GM10847 (cell line): ENCODE measurements around the gene CBFA2T3.

ENCODE experiments used
- POLR2A ChIP-seq: IDR thresholded peaks from 2 replicates; pipeline ENCODE4 v1.6.1; 2011; ENCODE audit not compliant: insufficient read length; ENCODE audit errors: extremely low read depth

Gene CBFA2T3

GRCh38 chr16:88992351-88993165 lies 15.6 kb upstream of the CBFA2T3 start:
- no peak for TF ChIP-seq POLR2A

- TF ChIP-seq POLR2A, result no peak
These were observed 14.9 kb upstream of the CBFA2T3 start for GRCh38 chr16:88991813-88992350.

- TF ChIP-seq POLR2A, result no peak
These were observed 13.0 kb upstream of the CBFA2T3 start for GRCh38 chr16:88989852-88990547.

- no peak for TF ChIP-seq POLR2A
These were observed 12.2 kb upstream of the CBFA2T3 start for GRCh38 chr16:88988980-88989811.

GRCh38 chr16:88985521-88985920 lies 8.5 kb upstream of the CBFA2T3 start:
- TF ChIP-seq POLR2A, result no peak

GRCh38 chr16:88983771-88984687 lies 7.0 kb upstream of the CBFA2T3 start:
- TF ChIP-seq POLR2A, result no peak

GRCh38 chr16:88983165-88983564 lies 6.2 kb upstream of the CBFA2T3 start:
- TF ChIP-seq POLR2A, result no peak

- TF ChIP-seq POLR2A, result no peak
These were observed 5.5 kb upstream of the CBFA2T3 start for GRCh38 chr16:88982286-88983084.

GRCh38 chr16:88979353-88980015 lies 2.5 kb upstream of the CBFA2T3 start:
- TF ChIP-seq POLR2A, result no peak

- TF ChIP-seq POLR2A, result peak; percentile 34
These were observed 1.8 kb upstream of the CBFA2T3 start for GRCh38 chr16:88978608-88979346.

GRCh38 chr16:88977812-88978607 lies 1.0 kb upstream of the CBFA2T3 start:
- TF ChIP-seq POLR2A, result no peak
